Hepatocyte (in vitro differentiated cells): ENCODE data around the gene SRSF7.

ENCODE experiments used
- EZH2 ChIP-seq: fragments of 200-600 bp; sonication (generic); IDR thresholded peaks from 2 replicates; pipeline ENCODE4 v1.6.1; 2016; ENCODE audit warnings: antibody characterized with exemption, mild to moderate bottlenecking, borderline replicate concordance
- EZH2phosphoT487 ChIP-seq: fragments of 200-600 bp; sonication (generic); IDR thresholded peaks from one replicate; pipeline ENCODE4 v1.6.1; 2018; ENCODE audit warnings: antibody characterized with exemption, mild to moderate bottlenecking, low read depth, moderate library complexity; ENCODE audit not compliant: unreplicated experiment, severe bottlenecking
- TF ChIP-seq, protein P1 (sequence below): fragments of 200-600 bp; sonication (generic); IDR thresholded peaks from 2 replicates; pipeline ENCODE4 v1.5.1; 2016; ENCODE audit warnings: antibody characterized with exemption, mild to moderate bottlenecking; ENCODE audit not compliant: poor library complexity

GRCh38 chr2:38723173-38723572, 28.0 kb downstream of the SRSF7 start:
- TF ChIP-seq, protein P1, sequence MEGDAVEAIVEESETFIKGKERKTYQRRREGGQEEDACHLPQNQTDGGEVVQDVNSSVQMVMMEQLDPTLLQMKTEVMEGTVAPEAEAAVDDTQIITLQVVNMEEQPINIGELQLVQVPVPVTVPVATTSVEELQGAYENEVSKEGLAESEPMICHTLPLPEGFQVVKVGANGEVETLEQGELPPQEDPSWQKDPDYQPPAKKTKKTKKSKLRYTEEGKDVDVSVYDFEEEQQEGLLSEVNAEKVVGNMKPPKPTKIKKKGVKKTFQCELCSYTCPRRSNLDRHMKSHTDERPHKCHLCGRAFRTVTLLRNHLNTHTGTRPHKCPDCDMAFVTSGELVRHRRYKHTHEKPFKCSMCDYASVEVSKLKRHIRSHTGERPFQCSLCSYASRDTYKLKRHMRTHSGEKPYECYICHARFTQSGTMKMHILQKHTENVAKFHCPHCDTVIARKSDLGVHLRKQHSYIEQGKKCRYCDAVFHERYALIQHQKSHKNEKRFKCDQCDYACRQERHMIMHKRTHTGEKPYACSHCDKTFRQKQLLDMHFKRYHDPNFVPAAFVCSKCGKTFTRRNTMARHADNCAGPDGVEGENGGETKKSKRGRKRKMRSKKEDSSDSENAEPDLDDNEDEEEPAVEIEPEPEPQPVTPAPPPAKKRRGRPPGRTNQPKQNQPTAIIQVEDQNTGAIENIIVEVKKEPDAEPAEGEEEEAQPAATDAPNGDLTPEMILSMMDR, result no peak
- TF ChIP-seq EZH2, result no peak
- no peak for TF ChIP-seq EZH2phosphoT487
